Colonic mucosa (tissue), 4 donors: ENCODE data around the gene GGPS1. TPM values are rescaled to one million over a fixed set of nuclear protein-coding genes. Genes with fewer than 3 reads are reported as not detected.
"Not testable (repeated sequence)": the region's sequence is repeated elsewhere in the genome, so short reads cannot be mapped to it uniquely, and the experiment has no call there.

Experiments
- DNase-seq: peaks from one replicate; pipeline ENCODE4 v3.0.0-alpha.2; 2020
- H3K27ac ChIP-seq: fragments of 200-600 bp; one replicate; pipeline ENCODE4 v1.8.0; 2021
- H3K27me3 ChIP-seq: fragments of 200-600 bp; one replicate; pipeline ENCODE4 v1.8.0; 2021
- H3K36me3 ChIP-seq: fragments of 200-600 bp; one replicate; pipeline ENCODE4 v1.8.0; 2021
- H3K4me1 ChIP-seq: fragments of 200-600 bp; one replicate; pipeline ENCODE4 v1.8.0; 2021; ENCODE audit warnings: mild to moderate bottlenecking
- H3K4me3 ChIP-seq: fragments of 200-600 bp; one replicate; pipeline ENCODE4 v1.8.0; 2021
- H3K9ac ChIP-seq, 2 donors: one replicate each; pipeline ENCODE4 v1.7.0; 2013; ENCODE audit warnings: control low read depth in 2 of 2, low read depth in 2 of 2, low read length in 2 of 2
- H3K9me3 ChIP-seq: fragments of 200-600 bp; one replicate; pipeline ENCODE4 v1.8.0; 2021
- intact Hi-C: fragments of 100-400 bp; cut with DNase I; formaldehyde crosslinking; loops from one replicate; pipeline ENCODE4 v1.14.1; 2022
- total RNA-seq, 2 donors: library from RNA; stranded (reverse); fragmentation: NEBNext Ultra II Directional in 1 of 2; extraction: Animal tissue kit (Norgen Biotek cat#: 25700) in 1 of 2; gene quantifications; one replicate each; pipeline ENCODE4 v1.2.1, GENCODE V29; 2021
- TF ChIP-seq, protein P1 (sequence below): fragments of 200-600 bp; IDR thresholded peaks from one replicate; pipeline ENCODE4 v1.8.0; 2022; ENCODE audit warnings: antibody characterized with exemption, mild to moderate bottlenecking
- donor health status: healthy.
- donor health status: DM: no; HTN: no; CAD: no.
- donor health status: DM: no; HTN: no; CAD: no.

The GGPS1 gene
- total RNA-seq, 2 donors from 2014 or later = 26.2 to 38.9 TPM

DNA sequence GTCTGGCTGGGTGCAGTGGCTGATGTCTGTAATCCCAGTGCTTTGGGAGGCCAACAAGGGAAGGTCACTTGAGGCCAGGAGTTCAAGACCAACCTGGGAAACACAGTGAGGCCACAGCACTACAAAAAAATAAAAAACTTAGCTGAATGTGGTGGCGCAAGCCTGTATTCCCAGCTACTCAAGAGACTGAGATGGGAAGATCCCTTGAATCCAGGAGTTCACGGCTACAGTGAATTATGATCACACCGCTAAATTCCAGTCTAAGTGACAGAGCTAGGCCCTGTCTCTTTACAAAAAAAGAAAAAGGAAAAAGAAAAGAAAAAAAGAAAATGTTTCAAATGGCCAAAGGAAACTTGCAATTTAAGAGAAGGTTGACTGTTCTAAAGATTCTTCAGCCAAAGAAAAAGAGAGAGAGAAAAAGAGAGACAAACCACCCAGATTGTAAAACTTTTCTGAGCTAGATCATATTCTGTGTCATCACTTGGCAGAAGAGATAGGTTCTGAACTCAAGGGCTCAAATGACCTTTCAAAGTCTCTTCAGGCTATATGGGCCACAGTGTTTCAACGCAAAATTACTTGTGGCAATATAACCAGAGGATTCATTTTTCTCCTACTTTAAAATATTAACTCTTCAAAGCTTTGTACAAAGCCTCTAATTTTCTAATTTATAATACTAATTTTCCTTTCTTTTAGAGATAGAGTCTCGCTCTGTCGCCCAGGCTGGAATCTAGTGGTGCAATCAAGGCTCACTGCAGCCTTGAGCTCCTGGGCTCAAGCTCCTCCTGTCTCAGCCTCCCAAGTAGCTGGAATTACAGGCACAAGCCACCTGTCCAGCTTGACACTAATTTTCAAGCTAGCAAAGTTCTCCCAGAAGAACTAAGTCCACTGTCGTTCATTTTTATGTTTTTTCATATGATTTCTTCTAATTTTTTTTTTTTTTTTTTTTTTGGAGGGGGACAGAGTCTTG lies 20.9 kb upstream of the GGPS1 start:
- Histone ChIP-seq H3K9me3 (no peaks in the 10 kb centered on the region), H3K9ac (no peak overlapping the region), H3K27ac (no peak overlapping the region), H3K4me1 (no peaks in the 10 kb centered on the region), H3K36me3 (no peaks in the 10 kb centered on the region), H3K27me3 (no peaks in the 10 kb centered on the region), H3K4me3 (no peak overlapping the region)
- TF ChIP-seq, protein P1, sequence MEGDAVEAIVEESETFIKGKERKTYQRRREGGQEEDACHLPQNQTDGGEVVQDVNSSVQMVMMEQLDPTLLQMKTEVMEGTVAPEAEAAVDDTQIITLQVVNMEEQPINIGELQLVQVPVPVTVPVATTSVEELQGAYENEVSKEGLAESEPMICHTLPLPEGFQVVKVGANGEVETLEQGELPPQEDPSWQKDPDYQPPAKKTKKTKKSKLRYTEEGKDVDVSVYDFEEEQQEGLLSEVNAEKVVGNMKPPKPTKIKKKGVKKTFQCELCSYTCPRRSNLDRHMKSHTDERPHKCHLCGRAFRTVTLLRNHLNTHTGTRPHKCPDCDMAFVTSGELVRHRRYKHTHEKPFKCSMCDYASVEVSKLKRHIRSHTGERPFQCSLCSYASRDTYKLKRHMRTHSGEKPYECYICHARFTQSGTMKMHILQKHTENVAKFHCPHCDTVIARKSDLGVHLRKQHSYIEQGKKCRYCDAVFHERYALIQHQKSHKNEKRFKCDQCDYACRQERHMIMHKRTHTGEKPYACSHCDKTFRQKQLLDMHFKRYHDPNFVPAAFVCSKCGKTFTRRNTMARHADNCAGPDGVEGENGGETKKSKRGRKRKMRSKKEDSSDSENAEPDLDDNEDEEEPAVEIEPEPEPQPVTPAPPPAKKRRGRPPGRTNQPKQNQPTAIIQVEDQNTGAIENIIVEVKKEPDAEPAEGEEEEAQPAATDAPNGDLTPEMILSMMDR = no peak
- no peak for DNase-seq
- intact Hi-C loops = no loop called here

DNA sequence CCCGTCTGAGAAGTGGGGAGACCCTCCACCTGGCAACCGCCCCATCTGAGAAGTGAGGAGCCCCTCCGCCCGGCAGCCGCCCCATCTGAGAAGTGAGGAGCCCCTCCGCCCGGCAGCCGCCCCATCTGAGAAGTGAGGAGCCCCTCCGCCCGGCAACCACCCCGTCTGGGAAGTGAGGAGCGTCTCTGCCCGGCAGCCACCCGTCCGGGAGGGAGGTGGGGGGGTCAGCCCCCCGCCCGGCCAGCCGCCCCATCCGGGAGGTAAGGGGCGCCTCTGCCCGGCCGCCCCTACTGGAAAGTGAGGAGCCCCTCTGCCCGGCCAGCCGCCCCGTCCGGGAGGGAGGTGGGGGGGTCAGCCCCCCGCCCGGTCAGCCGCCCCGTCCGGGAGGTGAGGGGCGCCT lies 19.2 kb upstream of the GGPS1 start:
- H3K4me1 ChIP-seq, H3K9me3 ChIP-seq, H3K9ac ChIP-seq, intact Hi-C loops, H3K27ac ChIP-seq, H3K4me3 ChIP-seq, H3K27me3 ChIP-seq, H3K36me3 ChIP-seq, DNase-seq: not testable (repeated sequence)

DNA sequence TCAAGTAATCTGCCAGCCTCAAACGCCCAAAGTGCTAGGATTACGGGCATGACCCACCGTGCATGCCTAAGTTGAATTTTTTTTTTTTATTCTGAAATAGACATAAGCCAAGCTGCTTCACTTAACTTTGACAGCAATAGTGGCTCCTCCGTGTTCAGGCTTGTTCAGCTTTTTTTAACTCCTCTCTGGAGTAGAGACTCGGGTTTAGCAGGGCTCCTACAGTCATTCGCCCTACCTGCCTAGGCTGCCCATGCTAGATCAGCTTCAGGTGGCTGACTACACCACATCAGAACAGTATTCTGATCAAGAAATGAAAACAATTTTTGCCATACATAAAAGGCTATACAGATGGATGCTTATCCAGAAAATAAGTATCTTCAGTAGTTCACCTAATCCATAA lies 15.1 kb upstream of the GGPS1 start:
- TF ChIP-seq, protein P1 = no peak
- no peak overlapping the region for H3K27ac ChIP-seq
- intact Hi-C loops = no loop called here

DNA sequence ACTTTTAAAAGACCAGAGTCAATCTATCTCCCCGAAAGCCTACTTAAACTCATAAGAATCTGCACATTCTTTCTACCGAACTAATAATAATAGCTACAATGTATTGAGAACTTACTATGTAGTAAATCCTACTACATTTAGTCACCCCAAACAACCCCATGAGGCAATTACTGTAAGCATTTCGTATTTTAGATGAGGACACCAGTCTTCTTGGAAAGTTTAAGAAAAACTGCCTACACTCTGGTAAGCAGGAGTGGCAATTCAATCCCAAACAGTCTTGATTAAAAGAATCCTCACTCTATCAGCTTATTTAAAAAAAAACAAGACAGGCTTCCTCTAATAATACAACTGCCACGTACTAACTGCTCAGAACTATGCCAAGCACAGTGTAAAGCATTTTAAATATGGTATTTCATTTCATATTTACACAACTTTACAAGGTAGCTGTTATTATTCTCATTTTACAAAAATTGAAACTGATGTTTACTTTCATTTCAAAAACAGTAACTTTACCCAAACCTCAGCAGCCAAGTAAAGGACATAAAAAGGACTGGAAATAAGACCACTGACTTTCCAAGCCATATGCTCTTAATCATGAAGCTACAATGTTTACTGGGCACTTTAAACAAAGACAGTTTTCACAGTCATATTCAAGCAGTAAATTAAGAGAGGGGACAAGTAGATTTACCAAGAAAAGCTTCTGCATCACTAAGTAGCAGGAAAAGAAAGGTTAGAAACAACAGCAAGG lies 14.3 kb upstream of the GGPS1 start:
- TF ChIP-seq, protein P1 = no peak
- no peaks in the 10 kb centered on the region for H3K9me3 ChIP-seq
- intact Hi-C loops = no loop called here
- no peaks in the 10 kb centered on the region for H3K4me1 ChIP-seq
- H3K36me3 ChIP-seq = no peaks in the 10 kb centered on the region
- no peak for DNase-seq
- no peak overlapping the region for H3K27ac ChIP-seq
- no peak overlapping the region for H3K9ac ChIP-seq
- H3K4me3 ChIP-seq = no peak overlapping the region
- H3K27me3 ChIP-seq = no peaks in the 10 kb centered on the region

More for the DNA sequence above, 15.1 kb upstream of the GGPS1 start:
- Histone ChIP-seq H3K36me3 (no peaks in the 10 kb centered on the region), H3K9ac (no peak overlapping the region), H3K4me3 (no peak overlapping the region), H3K4me1 (no peaks in the 10 kb centered on the region), H3K27me3 (no peaks in the 10 kb centered on the region), H3K9me3 (no peaks in the 10 kb centered on the region)
- no peak for DNase-seq

DNA sequence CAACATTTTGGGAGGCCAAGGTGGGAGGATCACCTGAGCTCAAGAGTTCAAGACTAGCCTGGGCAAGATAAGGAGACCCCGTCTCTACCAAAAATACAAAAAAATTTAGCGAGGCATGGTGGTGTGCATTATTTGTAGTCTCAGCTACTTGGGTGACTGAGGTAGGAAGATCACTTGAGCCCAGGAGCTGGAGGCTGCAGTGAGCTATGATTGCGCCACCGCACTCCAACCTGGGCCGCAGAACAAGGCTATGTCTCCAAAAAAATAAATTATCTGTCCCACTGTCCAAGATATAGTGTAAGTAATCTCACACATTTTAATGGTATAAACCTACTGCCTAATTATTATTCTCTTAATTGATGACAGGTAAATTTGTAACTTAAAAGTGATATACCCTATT lies 13.2 kb upstream of the GGPS1 start:
- Histone ChIP-seq H3K9ac (no peak overlapping the region), H3K4me1 (no peaks in the 10 kb centered on the region), H3K27me3 (no peaks in the 10 kb centered on the region), H3K4me3 (no peak overlapping the region), H3K27ac (no peak overlapping the region), H3K9me3 (no peaks in the 10 kb centered on the region), H3K36me3 (no peaks in the 10 kb centered on the region)
- TF ChIP-seq, protein P1 = no peak
- intact Hi-C loops = no loop called here
- DNase-seq = no peak
